ENCODE data around the gene COA8. TPM values are rescaled to one million over a fixed set of nuclear protein-coding genes. Genes with fewer than 3 reads are reported as not detected.
A peak's percentile ranks its signal among the peaks of the same experiment; 100 is the strongest.

COA8 gene
- total and polyA plus RNA-seq, 2 of the 4 experiments (the other 2 are of a cell fraction) = 12.2 to 21.1 TPM

GRCh38 chr14:103561381-103562178 is 1.2 kb upstream of the COA8 start:
- in situ Hi-C loops (cut with MboI; ENCODE audit: low sequenced_read_pairs) (no loop called here), intact Hi-C loops (cut with micrococcal nuclease) (loop anchor here (2.0 kb wide), 1 partner anchor 33 kb away; no protein-coding TSS in a partner anchor), dilution Hi-C loops (cut with HindIII; ENCODE audit: low sequenced_read_pairs, unreplicated experiment) (no loop called here)
- Histone ChIP-seq H3K27ac (ENCODE audit: insufficient read depth, low read length) (peak overlapping the region; percentile 81), H2BK15ac (ENCODE audit: low read depth, low read length) (no peak overlapping the region), H2BK20ac (ENCODE audit: low read depth, low read length) (no peak overlapping the region), H3K27me3 (ENCODE audit: control insufficient read depth, insufficient read depth, low read length) (no peaks in the 10 kb centered on the region), H3K79me1 (ENCODE audit: low read depth in 1 of 2, low read length in 2 of 2) (peaks cover 22 to 66% of the 10 kb centered on the region in 2 experiments), H3K36me3 (ENCODE audit: control insufficient read depth, insufficient read depth, low read length) (peaks cover 15% of the 10 kb centered on the region), H4K20me1 (ENCODE audit: insufficient read depth, low read length) (peaks cover 56% of the 10 kb centered on the region), H3K14ac (replicated peaks; ENCODE audit: low read depth, low read length) (peak overlapping the region; percentile 69), H2BK120ac (ENCODE audit: low read depth, low read length) (no peak overlapping the region), H2AK9ac (replicated peaks; ENCODE audit: low read depth, low read length, poor library complexity) (peak overlapping the region; percentile 80), H4K8ac (ENCODE audit: low read depth in 2 of 2, low read length in 2 of 2) (peak overlapping the region; percentile 46 to 76; a peak in 2 of 4 replicates), H3K9me3 (ENCODE audit: control insufficient read depth, insufficient read depth, low read length) (no peaks in the 10 kb centered on the region), H3K18ac (ENCODE audit: low read depth, low read length) (no peak overlapping the region), H2AFZ (replicated peaks; ENCODE audit: low read length, poor library complexity) (peak overlapping the region; percentile 95), H2AK5ac (ENCODE audit: low read depth, low read length) (peak overlapping the region; percentile 89), H3K4me1 (ENCODE audit: control insufficient read depth, insufficient read depth, low read length) (peaks cover 18% of the 10 kb centered on the region), H2BK5ac (ENCODE audit: low read depth, low read length, poor library complexity, severe bottlenecking) (peak overlapping the region; percentile 89), H3K9ac (ENCODE audit: low read depth, low read length) (peak overlapping the region; percentile 85), H4K91ac (ENCODE audit: insufficient read depth, low read depth, low read length) (peak overlapping the region; percentile 63; the same call in 1 of the 2 replicates), H3K4me2 (ENCODE audit: low read depth, low read length) (peak overlapping the region; percentile 79), H4K5ac (ENCODE audit: low read depth, low read length) (no peak overlapping the region; the same call in 1 of the 2 replicates), H3K56ac (ENCODE audit: extremely low read depth, insufficient read depth, low read length) (peak overlapping the region; percentile 57), H3K23ac (ENCODE audit: low read depth, low read length) (peak overlapping the region; percentile 56), H3K4ac (ENCODE audit: low read depth, low read length) (peak overlapping the region; percentile 80), H3K4me3 (ENCODE audit: insufficient read depth, low read depth, low read length) (peak overlapping the region; percentile 85), H3K9me1 (ENCODE audit: insufficient read depth, low read length) (peaks cover 3% of the 10 kb centered on the region; the same call in 1 of the 2 replicates)
- POLR2A ChIA-PET (ENCODE audit: unreplicated experiment) = no interaction called here
- WGBS, 2 experiments (ENCODE audit: extremely low coverage in 2 of 2, insufficient read length in 1 of 2) = 5% methylated on average over 16 of the region's 36 CpGs; no CpG with 5 or more reads in 1 of the 2 experiments
- ATAC-seq (ENCODE audit: low read depth) (peak; percentile 10), DNase-seq (peak; percentile 49)
- TF ChIP-seq RAD21 (IDR thresholded peaks at IDR 0.05; ENCODE audit: low read length) = no peak
- peak; percentile 46; the same call in 1 of the 2 replicates for TF ChIP-seq BHLHE40 (IDR thresholded peaks at IDR 0.05; ENCODE audit: low read depth, low read length)
- CTCF ChIA-PET = no interaction called here
- no TSS peak for BruUV-seq (replicated peaks)
